ENCODE results near the gene FBXL4. TPM values are rescaled to one million over a fixed set of nuclear protein-coding genes. Genes with fewer than 3 reads are reported as not detected.

Gene FBXL4
- total and polyA plus RNA-seq, 12 donors = 4.1 to 34.5 (median 23.7) TPM

DNA sequence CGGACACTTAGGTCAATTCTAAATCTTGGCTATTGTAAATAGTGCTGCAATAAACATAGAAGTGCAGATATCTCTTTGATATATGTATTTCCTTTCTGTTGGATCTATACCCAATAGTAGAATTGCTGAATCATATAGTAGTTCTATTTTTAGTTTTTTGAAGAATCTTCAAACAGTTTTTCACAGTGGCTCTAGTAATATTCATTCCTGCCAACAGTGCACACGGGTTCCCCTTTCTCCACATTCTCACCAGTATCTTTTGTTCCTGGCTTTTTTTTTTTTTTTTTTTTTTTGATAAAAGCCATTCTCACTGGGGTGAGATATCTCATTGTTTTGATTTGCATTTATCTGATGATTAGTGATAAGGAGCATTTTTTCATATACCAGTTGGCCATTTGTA is 1.8 kb upstream of the FBXL4 start:
- intact Hi-C loops (cut with DNase I) = no loop called here
- DNase-seq = no peak
- Histone ChIP-seq H3K27me3 (no peaks in the 10 kb centered on the region), H3K4me1 (replicated peaks in 1 of 2) (peaks cover 18 to 19% of the 10 kb centered on the region in 2 donors), H3K36me3 (replicated peaks in 1 of 2) (no peaks in the 10 kb centered on the region), H3K27ac (no peak overlapping the region), H3K4me3 (no peak overlapping the region), H3K9me3 (replicated peaks in 1 of 3) (no peaks in the 10 kb centered on the region)
- TF ChIP-seq, protein P1, sequence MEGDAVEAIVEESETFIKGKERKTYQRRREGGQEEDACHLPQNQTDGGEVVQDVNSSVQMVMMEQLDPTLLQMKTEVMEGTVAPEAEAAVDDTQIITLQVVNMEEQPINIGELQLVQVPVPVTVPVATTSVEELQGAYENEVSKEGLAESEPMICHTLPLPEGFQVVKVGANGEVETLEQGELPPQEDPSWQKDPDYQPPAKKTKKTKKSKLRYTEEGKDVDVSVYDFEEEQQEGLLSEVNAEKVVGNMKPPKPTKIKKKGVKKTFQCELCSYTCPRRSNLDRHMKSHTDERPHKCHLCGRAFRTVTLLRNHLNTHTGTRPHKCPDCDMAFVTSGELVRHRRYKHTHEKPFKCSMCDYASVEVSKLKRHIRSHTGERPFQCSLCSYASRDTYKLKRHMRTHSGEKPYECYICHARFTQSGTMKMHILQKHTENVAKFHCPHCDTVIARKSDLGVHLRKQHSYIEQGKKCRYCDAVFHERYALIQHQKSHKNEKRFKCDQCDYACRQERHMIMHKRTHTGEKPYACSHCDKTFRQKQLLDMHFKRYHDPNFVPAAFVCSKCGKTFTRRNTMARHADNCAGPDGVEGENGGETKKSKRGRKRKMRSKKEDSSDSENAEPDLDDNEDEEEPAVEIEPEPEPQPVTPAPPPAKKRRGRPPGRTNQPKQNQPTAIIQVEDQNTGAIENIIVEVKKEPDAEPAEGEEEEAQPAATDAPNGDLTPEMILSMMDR (IDR thresholded peaks at IDR 0.05) = no peak
- no peak for TF ChIP-seq POLR2A (IDR thresholded peaks at IDR 0.05)
- 77 to 84% (median 80%) methylated on average over 2 of the region's 2 CpGs for WGBS, 4 donors

DNA sequence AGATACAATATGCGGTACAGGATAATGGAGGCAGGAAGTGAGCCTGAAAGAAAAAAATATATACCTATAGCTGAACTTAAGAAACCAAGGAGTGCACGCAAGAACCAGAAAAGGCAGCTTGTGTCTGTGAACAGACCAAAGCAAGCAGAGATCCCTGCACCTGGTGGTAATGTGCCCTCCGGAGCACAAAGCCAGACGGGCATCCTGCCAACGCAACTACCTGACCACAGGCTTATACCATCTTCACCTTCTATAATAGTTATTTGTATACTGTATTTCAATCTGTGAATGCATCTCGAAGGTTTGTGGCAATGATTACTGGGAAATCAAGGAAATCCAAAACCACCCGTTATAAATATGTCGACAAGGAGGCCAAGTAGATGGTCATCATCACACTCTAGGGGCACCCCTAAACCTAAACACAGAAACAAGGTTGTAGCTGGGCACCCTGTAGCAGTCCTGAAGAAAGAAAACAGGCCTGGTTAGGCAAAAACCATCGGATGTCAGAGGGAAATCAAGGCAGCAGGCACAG is 801 bp downstream of the FBXL4 start:
- intact Hi-C loops (cut with DNase I) = no loop called here
- Histone ChIP-seq H3K27ac (peak overlapping the region in 4 of 5 donors; percentile 84 to 93 (median 90)), H3K4me1 (replicated peaks in 1 of 2) (peaks cover 18 to 24% of the 10 kb centered on the region in 2 donors), H3K27me3 (no peaks in the 10 kb centered on the region), H3K9me3 (replicated peaks in 1 of 3) (no peaks in the 10 kb centered on the region), H3K36me3 (replicated peaks in 1 of 2) (no peaks in the 10 kb centered on the region), H3K4me3 (peak overlapping the region; percentile 13 to 88 (median 42))
- WGBS, 4 donors = 9 to 13% (median 12%) methylated on average over 8 to 9 of the region's 9 CpGs
- DNase-seq = peak in 5 of 7 donors; percentile 17 to 62 (median 40)
- TF ChIP-seq POLR2A (IDR thresholded peaks at IDR 0.05) = no peak
- TF ChIP-seq, protein P1 (IDR thresholded peaks at IDR 0.05) = no peak

DNA sequence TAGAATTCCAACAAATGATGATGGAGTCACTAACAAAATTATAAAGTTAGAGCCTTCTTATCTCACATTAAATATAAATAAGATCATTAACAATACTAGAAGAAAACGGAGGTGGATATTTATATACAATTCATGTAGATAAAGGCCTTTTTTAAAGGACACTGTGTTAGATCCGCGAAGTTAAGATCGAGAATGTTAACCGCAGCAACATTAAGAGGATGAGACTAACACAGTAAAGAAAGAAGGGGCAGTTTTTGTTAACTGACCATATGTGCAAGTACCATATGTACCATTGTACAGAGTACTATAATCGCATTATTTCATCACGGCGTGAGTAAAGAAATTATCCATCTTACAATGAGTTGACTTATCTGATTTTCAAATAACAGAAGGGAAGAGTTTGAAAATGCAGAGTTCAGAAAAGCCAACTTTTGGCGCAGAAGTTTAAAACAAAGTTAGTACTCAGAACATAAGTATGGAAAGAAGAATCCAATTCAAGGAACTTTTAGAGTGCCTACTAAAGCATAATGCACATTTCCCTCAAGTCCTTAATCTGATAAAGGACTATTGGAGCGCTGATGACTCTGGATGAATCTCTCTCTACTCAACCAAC is 1.4 kb downstream of the FBXL4 start:
- Histone ChIP-seq H3K4me3 (peak overlapping the region in 2 of 4 donors; percentile 13 to 88), H3K36me3 (replicated peaks in 1 of 2) (no peaks in the 10 kb centered on the region), H3K9me3 (replicated peaks in 1 of 3) (no peaks in the 10 kb centered on the region), H3K27ac (no peak overlapping the region), H3K4me1 (replicated peaks in 1 of 2) (peaks cover 18 to 24% of the 10 kb centered on the region in 2 donors), H3K27me3 (no peaks in the 10 kb centered on the region)
- intact Hi-C loops (cut with DNase I) = no loop called here
- TF ChIP-seq, protein P1 (IDR thresholded peaks at IDR 0.05) = no peak
- no peak for TF ChIP-seq POLR2A (IDR thresholded peaks at IDR 0.05)
- WGBS, 4 donors = 81 to 89% (median 87%) methylated on average over 10 of the region's 10 CpGs
- DNase-seq = no peak

- TF ChIP-seq, protein P1 (IDR thresholded peaks at IDR 0.05) = no peak
- TF ChIP-seq POLR2A (IDR thresholded peaks at IDR 0.05) = no peak
- Histone ChIP-seq H3K9me3 (replicated peaks in 1 of 3) (peaks cover 0 to 1% (median 0%) of the 10 kb centered on the region in 3 donors), H3K36me3 (replicated peaks in 1 of 2) (no peaks in the 10 kb centered on the region), H3K4me1 (replicated peaks in 1 of 2) (peaks cover 18 to 24% of the 10 kb centered on the region in 2 donors), H3K27ac (peak overlapping the region in 1 of 5 donors; percentile 66), H3K27me3 (no peaks in the 10 kb centered on the region), H3K4me3 (no peak overlapping the region)
- intact Hi-C loops (cut with DNase I) = no loop called here
- 72 to 83% (median 75%) methylated on average over 3 of the region's 3 CpGs for WGBS, 4 donors
- DNase-seq = no peak
Observed at GRCh38 chr6:98945311-98946115, 2.2 kb downstream of the FBXL4 start.
